ENCODE measurements around the gene DPP6.

- TF ChIP-seq POLR2A (IDR thresholded peaks at IDR 0.05; ENCODE audit: low read length) = no peak
- no peak for TF ChIP-seq GATA1 (IDR thresholded peaks at IDR 0.05; ENCODE audit: low read depth, low read length)
Observed at GRCh38 chr7:154844499-154844898, 792.3 kb downstream of the DPP6 start.
